HG03460 (cell line): ENCODE data around the gene GBA2.
A peak's percentile ranks its signal among the peaks of the same experiment; 100 is the strongest.

Source experiments
- ATAC-seq: cut with Tn5 transposase; IDR thresholded peaks from one replicate; pipeline ENCODE4 v1.9.1; 2021; ENCODE audit not compliant: unreplicated experiment

The GBA2 gene

GRCh38 chr9:35696520-35697215, 52.4 kb downstream of the GBA2 start:
- ATAC-seq: peak; percentile 87

- no peak for ATAC-seq
These were observed 53.1 kb downstream of the GBA2 start for GRCh38 chr9:35695943-35696401.

GRCh38 chr9:35691757-35692301, 57.2 kb downstream of the GBA2 start:
- no peak for ATAC-seq

- ATAC-seq: no peak
These were observed 57.7 kb downstream of the GBA2 start for GRCh38 chr9:35691334-35691650.

GRCh38 chr9:35690614-35691333, 58.3 kb downstream of the GBA2 start:
- no peak for ATAC-seq

- no peak for ATAC-seq
These were observed 58.8 kb downstream of the GBA2 start for GRCh38 chr9:35690294-35690613.

- ATAC-seq: no peak
These were observed 59.3 kb downstream of the GBA2 start, which contains the start of gene TPM2 for GRCh38 chr9:35689542-35690293. TSS of gene TPM2 (minus strand) at chr9:35689925. CDS start at chr9:35689817, 108 bp downstream.

- ATAC-seq: no peak
These were observed 60.2 kb downstream of the GBA2 start for GRCh38 chr9:35688558-35689541.

GRCh38 chr9:35687972-35688557, 61.0 kb downstream of the GBA2 start:
- no peak for ATAC-seq

GRCh38 chr9:35687306-35687705, 61.7 kb downstream of the GBA2 start:
- no peak for ATAC-seq
